GM18867 (cell line): ENCODE results near the gene POC5.
A peak's percentile ranks its signal among the peaks of the same experiment; 100 is the strongest.

Experiments used
- ATAC-seq: cut with Tn5 transposase; IDR thresholded peaks from one replicate; pipeline ENCODE4 v1.9.1; 2021; ENCODE audit warnings: mild to moderate bottlenecking, moderate library complexity; ENCODE audit not compliant: unreplicated experiment

The POC5 gene

DNA sequence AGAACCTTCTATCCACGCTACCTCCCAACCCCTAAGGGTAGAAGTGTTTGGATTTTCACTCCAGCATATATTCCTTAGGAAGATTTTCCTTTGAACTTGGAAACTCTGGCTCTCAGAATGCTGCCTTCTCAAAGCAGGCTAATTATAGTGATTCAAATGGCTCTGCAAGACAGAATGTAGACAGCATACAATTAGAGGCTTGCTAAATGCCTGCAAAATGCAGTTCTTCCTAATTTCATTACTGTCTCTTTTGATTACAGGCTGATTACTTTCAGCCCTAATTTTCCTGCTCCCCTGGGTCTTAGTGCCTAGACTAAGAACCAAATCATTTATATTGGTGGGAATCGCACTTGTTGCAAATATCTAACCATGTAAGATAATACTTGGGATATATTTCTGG is 55.2 kb downstream of the POC5 start:
- ATAC-seq, result no peak

DNA sequence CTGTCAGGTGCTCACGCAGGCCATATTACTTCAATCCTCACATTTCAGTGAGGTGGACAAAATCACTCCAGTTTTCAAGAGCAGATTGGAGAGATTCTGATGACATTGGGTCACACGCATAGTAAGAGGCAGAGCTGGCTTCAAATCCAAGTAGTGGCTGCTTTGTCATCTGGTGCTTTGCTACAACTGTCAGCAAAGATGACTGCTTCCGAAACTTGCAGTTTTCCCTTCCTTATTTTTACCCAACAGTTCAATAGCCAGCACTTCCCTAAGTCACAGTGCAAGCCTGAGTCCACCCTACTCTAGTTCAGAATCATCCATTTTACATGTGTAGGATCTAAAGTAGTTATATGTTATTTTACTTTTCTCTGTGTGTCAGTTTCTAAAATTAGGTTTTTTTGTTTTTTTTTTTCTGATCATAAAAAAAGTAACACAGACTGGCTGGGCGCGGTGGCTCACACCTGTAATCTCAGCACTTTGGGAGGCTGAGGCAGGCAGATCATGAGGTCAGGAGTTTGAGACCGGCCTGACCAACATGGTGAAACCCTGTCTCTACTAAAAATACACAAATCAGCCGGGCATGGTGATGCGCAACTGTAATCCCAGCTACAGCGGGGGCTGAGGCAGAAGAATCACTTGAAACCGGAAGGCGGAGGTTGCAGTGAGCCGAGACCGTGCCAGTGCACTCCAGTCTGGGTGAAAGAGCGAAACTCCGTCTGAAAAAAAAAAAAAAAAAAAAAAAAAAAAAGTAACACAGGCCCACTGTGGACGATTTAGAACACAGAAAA is 56.4 kb downstream of the POC5 start:
- ATAC-seq, result peak; percentile 84

DNA sequence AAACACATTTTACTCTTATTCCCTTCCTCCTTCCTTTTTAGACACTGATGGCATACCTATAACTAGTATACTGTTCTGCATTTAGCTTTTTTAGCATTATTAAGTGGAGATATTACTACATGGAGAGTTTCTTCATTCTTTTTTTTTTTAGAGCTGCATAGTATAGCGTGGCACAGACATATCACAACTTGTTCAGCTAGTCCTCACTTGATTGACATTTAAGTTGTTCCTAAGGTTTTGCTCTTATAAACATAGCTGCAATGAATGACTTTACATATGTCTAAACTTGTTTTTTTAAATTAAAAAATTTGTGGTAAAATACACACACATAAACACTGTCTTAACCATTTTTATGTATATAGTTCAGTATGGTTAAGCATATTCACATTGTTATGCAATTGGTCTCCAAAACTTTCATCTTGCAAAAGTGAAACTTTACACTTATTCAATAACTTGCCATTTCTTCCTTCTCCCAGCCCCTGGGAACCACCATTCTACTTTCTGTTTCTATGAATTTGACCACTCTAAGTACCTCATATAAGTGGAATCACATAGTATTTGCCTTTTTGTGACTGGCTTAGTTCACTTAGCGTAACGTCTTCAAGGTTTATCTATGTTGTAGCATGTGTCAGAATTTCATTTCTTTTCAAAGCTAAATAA is 57.3 kb downstream of the POC5 start:
- peak; percentile 27 for ATAC-seq

DNA sequence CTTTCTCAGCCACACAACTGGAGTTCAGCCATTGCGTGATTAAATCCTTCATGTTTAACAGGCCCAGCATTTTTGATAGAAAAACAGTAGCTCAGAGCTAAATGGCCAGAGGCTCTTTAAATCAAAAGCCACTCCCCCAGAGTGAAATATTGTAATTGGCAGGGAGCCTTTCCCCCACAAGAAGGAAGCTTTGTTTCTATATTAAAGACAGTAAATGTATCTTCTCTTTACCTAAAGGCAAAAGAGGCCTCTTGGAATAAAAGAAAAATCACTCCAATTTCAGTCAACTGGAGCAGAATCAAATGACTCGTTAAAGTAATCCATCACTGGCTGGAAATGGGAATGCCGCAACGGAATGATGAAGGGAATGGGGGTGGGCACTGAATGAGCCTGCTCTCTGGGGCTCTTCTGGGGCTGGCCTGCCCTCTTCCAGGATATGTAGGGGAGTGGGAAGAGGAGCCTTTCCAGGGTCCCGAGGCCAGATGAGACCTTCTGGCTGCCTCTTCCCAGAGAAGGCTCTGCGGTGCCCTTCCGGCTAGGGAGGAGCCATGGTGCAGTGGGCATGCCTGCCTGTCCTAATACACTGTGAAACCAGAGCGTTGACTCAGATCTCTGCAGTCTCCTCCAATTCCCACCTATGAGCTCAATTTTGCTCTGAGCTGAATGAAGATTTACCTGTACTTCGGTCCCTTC is 60.8 kb downstream of the POC5 start:
- ATAC-seq, result no peak

DNA sequence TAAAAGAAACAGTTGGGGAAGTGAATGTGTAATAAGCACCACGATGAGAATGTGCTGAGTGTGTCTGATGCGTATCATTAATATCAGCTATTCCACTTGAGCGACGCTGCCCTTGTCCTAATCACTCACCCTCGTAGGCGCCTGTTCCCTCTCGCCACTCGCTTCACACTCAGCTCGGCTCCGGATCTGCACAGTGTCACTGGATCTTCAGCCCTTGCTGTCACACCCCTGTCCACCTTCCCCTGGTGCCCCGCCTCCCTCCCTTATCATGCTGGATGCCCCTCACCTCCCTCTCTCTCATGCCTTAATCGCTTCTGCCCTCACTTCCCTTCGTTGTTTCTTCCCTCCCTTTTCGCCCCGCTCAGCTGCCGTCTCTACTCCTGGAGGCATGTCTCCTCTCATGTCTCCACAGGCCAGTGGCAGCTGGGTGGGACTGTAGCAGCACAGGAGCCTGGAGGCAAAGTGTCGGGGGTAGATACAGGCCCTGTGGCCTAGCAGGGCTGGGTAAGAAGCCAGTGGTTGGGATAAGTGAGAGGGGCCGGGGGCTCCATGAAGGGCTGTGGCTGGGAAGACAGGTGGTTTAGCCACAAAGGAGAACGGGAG is 62.4 kb downstream of the POC5 start:
- no peak for ATAC-seq

DNA sequence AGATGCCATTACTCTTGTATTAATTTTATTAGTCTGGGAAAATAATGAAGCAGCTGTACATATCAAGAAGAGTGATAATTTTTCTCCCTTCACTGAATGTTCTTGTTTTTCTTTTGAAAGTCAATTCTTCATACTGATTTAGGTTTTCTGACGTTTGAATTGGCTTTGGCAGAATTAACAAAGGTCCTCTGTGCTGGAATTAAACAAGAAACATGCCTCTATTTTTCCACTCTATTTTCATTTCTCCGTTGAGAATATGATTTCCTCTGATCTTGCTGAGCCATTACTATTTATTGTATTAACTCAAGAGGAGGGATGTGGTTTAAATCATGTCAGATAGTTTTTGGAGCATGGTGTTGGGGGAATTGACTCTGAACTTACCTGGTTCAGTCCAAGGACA is 63.7 kb downstream of the POC5 start:
- no peak for ATAC-seq

DNA sequence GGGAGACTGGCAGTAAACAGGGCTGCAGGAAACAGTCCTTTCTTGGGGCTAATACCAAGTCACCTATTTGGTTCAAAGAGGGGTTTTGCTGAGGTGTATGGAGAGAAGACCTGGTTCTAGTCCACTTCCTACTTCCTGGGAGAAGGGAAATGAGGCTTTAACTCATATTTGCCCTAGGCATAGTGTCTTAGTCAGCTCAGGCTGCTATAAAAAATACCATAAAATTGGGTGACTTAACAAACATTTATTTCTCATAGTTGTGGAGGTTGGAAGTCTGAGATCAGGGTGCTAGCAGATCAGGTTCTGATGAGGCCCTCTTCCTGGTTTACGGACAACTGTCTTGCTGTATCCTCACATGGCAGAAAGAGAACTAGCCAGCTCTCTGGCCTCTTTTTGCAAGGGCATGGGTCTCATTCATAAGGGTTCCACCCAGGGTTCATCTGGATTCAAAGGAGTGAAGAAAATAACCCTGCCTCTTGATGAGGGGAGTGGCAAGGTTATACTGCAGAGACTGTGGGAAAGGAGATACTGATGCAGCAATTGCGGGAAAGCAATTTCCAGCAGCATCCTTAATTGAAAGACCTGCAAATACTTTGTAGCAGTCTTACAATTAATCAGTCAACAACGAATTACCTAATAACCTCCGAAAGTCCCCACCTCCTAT is 65.5 kb downstream of the POC5 start:
- ATAC-seq, result no peak

DNA sequence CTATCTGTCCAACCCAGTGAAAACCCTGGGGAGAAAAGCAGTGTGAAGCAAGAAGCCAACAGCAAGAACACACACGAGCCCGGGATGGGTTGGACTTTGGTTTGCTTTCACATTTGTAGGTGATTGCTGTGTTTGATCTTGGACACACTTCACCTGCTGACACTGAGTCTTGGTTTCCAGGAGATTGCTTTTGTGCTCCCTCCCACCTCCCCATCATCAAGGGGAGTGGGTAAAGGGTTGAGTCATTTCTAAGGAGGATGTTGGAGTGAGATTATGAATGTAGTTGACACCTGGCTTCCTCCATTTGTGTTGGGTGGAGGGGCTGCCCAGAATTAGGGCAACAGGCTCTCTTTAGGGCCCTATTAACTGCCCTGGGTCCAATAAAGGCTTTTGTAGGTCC is 68.5 kb downstream of the POC5 start:
- ATAC-seq, result no peak

DNA sequence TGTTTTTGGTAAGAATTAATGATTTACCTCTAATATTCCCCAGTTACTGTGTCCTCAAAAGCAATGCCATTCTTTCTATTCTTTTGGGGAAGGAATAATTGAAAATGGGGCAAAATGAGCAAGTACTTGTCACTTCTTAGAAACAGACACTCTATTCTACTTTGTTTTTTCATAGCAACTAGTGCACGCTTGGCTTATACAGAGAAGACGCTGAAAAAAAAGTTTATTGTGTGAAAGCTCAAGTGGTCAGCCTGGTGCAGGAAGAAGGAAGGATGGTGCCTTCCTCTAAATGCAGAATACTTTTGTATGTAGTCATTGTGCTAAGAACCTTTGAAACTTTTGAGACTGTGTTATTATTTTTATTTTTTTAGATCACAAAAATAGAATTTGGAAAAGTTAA is 76.4 kb downstream of the POC5 start:
- no peak for ATAC-seq

DNA sequence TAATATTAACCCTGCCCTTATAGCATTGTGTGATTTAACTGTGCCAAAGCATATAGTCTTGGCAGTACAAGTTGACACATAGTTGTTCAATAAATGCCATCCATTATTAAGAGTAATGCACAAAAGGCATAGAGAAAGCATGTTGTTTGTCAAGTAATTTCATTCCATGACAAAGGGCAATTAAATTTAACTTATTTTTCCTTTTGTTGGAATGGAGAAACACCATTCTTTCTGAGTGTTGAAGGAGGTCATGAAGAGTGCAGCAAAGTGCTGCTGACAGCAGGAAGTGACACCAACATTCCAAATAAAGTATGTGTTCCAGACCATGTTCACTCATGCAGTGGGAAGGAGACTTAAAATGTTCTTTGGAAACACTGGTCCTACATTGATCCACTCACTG is 76.8 kb downstream of the POC5 start:
- no peak for ATAC-seq

DNA sequence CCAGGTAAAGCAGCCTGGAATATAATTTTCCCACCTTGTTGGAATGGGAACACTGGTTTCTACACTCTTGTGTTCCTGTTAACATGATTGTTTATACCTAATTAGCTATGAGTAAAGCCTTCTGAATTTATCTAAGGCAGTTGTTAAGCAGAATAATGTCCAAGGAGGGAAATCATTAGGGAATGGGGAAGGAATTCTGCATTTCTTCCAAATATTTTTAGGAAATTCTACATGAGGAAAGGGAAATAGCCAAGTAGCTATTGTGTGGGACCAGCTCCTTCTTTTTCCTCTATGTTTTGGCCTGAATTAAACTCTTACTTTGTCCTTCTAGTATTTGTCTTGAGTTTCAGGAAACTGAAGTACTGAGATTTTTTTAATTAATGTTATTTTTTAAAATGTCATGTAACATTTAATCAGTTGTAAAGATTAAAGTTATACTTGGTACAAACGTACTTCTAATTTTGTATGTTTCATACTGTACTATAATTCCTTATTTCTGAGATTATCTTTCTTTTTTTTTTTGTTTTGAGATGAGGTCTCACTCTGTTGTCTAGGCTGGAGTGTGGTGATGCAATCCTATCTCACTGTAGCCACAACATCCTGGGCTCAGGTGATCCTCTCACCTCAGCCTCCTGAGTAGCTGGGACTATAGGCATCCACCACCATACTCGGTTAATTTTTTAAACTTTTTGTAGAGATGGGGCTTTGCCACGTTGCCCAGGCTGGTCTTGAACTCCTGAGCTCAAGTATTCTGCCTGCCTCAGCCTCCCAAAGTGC is 77.5 kb downstream of the POC5 start:
- no peak for ATAC-seq

DNA sequence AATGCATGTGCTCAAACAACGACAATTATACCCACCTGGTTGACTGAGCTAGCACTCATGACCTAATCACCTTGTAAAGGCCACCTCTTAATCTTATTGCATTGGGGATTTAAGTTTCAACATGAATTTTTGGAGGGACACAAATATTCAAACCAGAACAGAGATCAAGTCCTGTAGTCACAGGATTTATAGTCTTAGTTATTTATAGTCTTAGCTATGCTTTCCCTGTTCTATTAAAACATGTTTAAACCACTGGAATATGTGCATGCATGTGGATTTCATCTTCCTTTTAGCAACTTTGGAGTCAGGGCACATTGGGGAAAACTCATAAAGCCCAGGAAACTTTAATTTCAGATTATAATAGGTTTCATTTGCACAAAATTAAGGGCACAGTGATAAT is 79.3 kb downstream of the POC5 start:
- no peak for ATAC-seq

DNA sequence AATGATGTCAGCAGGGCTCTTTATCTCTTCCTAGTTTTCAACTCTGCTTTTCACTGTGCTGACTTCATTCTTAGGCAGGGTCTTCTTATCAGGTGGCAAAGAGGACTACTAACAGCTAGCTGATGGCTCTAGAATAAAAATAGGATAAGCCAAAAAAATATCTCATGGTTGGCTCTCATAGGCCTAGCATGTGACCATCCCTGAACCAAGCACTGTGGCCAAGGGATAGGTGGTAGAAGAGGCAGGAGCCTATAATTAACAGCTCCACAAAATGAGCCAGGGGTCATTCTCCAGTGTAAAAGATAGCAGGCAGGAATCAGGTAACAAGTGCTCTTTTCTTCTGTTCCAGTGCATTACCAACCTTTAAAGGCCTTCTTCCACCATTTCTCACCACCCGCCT is 84.9 kb downstream of the POC5 start:
- ATAC-seq, result no peak

DNA sequence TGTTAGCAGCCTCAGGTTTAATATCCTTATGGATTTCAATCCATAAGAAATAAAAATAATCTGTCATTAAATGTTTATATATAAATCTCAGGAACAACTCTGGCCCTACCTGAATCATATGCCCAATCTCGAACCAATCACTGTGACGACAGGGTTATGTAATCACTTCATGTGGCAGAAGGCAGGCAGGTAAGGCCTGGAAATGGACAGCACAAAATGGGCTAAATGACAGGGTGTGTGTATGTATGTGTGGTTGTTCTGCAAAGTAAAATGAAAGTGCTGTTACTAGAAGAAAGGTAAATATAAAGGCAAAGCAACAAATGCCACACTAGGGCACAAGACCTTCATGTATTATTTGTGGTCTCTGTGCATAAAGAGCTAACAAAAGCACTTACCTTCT is 86.4 kb downstream of the POC5 start:
- ATAC-seq, result no peak

DNA sequence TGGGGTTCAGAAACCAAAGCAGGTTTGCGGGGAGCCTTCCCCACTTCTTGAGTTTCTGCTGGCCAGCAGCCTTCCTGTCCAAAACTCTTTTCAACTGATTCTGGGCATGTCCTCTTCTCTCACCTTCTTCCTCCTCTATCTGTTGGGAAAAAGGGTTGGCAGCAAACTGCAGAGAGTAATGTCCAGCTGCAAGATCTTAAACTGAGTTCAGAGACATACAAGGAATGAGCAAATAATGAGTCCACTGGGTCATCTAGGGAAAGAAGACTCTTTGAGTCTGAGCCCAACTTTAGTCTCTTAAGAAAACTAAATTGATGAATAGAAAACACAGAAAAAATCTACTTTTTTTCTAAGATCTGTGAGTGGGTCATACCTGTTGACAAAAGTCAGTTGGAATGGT is 89.4 kb downstream of the POC5 start:
- ATAC-seq, result no peak

DNA sequence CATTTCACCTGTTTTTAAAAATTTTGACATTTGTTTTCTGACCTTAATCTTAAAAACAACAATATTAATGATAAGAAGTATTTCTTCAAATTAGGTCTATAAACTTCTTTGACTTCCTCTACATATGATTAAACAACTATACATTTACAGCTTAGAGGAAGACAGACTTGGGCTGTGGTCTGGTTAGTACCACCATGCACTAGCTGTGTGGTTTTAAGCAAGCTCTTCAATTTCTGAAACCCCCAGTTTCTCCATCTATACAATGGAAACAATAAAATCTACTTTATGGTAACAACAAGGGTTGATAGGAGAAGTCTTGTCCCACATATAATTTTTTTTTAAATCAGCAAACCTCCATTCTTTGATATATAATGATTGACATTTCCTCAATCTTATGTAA is 90.3 kb downstream of the POC5 start:
- no peak for ATAC-seq
